Effector CD4-positive, alpha-beta T cell (primary cell): ENCODE data around the gene FIBCD1.

Experiments used
- DNase-seq: peaks from one replicate; pipeline ENCODE4 v3.0.0-alpha.2; 2020

Gene FIBCD1

DNA sequence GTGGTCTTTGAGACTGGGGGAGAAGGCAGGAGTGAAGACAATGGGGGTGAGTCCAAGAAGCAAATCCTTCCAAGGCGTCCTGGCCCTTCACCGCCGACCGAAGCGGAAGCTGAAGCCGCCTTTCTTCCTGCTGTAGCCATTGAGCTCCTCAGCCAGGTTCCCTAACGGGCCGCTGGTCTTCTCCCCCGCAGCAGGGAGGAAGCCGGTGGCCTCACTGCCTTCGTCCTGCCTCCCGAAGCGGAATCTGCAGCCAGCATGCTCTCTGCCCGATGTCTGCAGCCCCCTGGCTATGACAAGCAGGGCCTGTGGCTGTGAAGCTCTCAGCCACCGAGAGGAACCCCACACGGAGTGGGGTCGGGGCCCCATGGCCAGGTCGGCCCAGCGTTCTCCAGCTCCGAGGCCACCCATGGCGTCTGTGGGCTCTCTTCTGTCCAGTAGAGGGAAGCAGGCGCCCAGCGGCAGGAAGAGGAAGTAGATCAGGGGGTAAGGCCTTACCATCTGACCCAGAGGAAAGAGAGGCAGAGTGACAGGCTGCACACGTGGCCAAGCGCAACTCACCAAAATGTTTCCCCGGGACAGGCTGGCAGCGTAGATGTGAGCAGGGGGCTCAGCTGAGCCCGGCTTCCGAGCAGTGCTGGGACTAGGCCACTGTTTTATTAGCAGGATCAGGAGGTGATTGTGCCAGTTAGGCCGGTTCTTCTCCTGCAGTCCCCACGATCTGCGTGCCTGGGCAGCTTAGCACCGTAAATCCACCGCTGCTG is 45.5 kb downstream of the FIBCD1 start:
- no peak for DNase-seq

DNA sequence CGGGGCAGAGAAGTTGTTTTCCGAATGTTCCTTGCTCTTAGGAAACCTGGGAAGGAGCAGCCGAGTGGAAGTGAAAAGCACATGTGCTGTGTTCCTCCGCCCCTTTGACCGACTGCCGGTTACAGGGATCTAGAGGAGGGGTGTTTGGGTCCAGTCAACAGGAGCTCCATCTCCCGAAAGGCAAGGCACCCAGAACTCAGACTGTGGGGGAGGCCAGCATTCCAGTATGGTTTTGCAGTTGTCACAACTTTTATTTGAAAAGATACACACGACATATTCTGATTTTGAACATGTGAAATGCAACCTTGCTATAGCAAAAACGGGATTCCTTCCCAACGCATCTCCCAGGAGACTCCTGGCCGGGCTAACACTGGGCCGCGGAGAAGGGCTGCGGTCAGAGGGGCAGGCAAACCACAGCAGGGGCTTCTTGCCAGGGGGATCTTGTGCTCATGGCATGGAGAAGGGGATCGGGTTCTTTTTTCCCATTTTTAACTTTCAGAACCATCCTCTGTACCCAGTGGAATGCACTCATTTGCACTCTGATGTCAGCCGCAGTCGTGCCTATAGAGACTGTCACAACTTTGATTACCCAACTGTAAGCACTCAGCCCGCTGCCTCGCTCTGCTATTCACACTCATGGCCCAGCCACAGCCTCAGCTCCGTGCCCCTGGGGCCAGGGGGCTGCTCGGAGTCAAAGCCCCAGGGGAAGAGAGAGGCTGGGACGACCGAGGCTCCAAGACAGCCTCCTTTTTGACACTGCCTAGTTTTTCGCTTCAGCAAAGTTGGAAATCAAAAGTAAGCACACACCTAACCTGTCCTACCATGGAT is 46.4 kb downstream of the FIBCD1 start:
- no peak for DNase-seq

DNA sequence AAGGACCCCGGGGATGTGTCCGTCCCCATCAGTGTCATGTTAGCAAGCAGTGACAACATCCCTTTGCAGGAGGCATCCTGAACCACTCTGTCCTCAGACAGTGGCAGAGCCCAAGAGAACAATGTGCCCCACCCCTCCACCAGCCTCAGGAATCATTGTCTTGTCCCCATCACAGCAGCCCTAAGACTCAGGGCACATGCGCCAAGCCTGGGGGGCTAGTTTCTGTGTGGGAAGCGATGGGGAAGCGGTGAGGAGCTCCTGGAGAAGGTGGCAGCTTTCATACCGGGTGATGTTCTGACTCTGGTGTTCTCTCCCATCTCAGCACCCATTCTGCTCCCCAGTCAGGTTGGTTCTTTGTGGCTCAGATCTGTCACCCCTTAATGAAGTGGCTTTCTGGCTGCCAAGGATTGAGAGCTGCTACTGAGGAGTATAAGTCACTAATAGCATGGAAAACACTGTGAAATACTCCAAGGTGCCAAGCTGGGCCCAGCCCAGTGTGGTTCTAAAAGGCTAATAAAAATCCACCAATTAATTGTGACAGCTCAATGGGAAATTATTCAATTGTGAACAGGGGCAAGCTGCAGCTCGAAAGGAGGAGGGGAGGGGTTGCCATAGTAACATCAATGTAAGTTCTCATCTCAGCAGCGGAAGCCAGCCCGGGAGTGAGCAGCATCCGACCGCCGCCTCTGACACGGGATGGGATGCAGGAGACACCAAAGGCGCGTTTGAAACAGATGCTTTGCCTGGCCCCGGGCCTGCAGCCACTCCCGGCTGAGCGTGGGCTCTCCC is 47.2 kb downstream of the FIBCD1 start:
- DNase-seq: no peak

DNA sequence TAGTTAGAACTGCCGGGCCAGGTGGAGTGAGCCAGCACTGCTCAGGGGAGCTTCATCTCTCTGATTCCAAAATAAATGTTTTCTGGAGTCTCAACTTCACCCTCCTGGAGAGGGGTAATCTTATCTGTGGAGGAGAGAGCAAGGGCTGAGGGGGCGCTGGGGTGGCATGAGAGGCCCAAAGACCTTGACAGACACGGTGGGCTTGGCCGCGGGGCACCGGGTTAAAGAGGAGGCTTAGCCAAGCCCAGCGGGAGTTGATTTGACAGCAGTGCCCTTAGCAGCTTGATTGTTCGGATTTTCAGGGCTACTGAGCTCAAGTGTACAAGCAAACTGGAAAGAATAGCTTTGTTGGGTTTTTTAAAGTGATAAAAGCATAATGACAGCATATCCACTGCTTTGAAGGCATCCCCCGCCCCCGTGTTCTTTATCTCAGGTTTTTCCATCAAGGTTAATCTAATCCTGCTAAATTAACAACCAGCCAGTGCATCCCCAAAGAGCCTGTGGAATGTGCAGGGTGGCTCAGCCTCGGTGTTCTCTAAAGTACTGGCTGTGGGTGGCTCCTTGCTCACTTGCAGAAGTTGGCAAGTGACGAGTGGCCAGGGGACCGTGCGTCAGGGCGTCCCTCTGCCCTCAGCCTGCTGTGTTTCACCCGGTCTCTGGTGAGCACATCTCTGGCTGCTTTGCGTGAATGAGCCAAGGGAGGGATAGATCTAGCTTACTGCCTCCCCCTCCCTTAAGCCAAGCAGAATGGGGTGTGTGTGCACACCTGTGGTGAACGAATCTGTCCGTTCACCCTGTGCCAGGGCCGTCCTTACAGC is 48.0 kb downstream of the FIBCD1 start:
- no peak for DNase-seq

DNA sequence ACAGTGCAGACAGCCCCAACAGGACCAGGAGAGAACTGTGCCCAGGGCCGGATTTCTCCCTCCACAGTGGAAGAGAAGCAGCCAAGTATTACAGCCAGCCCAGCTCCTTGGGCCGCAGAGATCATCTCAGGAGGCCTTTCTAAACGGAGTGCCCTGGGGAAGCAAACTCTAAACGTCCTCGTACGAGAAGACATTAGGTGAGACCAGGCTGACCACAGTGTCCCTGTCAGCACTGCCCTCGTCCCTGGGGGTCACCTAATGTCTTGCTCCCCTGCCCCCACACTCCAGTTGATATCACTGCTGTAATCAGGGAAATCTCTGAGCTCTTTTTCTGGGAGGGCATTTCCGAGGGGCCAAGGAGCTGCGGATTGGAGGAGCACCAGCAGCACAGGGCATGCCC is 48.9 kb downstream of the FIBCD1 start:
- DNase-seq: no peak

DNA sequence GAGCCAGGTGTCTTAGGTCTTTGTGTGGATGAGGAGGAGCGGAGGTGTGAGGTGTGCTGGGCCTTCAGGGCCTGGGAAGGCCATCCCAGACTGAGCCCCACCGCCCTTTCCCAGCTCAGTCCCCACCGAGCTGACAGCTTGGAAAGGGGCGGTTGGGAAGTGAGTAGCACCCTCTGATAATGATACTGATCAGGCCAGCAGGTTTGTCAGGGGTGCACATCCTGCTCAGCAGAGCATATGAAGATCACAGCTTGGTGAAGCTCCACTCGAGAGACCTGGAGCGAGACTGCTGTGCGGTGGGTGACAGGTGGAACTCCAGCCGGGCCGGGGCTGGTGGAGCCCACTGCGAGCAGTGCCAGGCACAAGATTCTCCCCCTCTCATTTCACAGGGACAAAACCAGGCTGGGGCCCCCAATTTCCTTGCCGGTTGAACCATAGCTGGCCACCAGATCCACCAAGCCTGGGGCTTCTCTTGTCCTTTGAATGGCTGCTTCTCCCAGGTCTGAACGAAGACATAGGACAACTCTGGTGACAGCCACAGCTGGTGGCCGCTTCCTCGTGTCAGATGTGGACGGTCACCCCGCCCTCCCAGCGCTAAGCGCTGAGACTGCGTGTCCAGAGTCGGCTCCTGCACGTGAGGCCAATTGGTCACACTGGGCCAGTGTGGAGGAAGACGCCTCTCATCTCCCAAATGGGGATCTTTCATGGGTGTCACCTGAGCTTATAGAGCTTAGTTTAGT is 50.7 kb downstream of the FIBCD1 start:
- no peak for DNase-seq

DNA sequence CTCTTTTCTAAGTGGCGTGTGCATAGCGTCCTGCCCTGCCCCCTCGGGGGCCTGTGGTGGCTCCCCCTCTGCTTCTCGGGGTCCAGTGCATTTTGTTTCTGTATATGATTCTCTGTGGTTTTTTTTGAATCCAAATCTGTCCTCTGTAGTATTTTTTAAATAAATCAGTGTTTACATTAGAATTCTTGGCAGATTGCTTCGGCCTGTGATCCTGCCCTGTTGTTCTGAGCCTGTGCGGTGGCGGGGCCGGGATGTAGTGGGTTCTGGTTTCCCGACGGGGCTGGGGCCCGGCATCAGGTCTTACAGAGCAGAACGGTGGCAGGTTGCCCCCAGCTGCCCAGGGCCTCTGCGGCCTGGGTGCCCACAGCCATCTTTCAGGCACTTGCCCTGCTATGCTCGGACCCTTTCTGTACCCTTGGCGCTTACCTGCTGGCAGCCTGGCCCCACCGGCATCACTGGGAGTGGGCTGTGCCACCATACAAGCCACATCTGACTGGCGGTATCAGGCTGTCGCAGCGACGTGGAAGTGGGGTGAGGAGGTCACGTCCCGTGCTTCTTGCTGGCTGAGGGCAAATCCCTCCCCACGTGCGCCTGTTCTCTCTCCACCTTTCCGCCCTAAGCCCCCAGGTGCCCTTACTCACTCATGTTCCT is 51.4 kb downstream of the FIBCD1 start:
- no peak for DNase-seq

DNA sequence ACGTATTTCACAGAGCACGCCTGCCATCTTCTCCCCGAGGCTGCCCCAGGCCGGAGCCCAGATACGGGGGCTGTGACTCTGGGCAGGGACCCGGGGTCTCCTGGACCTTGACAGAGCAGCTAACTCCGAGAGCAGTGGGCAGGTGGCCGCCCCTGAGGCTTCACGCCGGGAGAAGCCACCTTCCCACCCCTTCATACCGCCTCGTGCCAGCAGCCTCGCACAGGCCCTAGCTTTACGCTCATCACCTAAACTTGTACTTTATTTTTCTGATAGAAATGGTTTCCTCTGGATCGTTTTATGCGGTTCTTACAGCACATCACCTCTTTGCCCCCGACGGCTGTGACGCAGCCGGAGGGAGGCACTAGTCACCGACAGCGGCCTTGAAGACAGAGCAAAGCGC is 52.1 kb downstream of the FIBCD1 start:
- no peak for DNase-seq

DNA sequence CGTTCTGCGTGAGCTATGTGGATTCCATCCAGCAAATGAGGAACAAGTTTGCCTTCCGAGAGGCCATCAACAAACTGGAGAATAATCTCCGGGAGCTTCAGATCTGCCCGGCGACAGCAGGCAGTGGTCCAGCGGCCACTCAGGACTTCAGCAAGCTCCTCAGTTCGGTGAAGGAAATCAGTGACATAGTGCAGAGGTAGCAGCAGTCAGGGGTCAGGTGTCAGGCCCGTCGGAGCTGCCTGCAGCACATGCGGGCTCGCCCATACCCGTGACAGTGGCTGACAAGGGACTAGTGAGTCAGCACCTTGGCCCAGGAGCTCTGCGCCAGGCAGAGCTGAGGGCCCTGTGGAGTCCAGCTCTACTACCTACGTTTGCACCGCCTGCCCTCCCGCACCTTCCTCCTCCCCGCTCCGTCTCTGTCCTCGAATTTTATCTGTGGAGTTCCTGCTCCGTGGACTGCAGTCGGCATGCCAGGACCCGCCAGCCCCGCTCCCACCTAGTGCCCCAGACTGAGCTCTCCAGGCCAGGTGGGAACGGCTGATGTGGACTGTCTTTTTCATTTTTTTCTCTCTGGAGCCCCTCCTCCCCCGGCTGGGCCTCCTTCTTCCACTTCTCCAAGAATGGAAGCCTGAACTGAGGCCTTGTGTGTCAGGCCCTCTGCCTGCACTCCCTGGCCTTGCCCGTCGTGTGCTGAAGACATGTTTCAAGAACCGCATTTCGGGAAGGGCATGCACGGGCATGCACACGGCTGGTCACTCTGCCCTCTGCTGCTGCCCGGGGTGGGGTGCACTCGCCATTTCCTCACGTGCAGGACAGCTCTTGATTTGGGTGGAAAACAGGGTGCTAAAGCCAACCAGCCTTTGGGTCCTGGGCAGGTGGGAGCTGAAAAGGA is 53.3 kb downstream of the FIBCD1 start:
- no peak for DNase-seq

DNA sequence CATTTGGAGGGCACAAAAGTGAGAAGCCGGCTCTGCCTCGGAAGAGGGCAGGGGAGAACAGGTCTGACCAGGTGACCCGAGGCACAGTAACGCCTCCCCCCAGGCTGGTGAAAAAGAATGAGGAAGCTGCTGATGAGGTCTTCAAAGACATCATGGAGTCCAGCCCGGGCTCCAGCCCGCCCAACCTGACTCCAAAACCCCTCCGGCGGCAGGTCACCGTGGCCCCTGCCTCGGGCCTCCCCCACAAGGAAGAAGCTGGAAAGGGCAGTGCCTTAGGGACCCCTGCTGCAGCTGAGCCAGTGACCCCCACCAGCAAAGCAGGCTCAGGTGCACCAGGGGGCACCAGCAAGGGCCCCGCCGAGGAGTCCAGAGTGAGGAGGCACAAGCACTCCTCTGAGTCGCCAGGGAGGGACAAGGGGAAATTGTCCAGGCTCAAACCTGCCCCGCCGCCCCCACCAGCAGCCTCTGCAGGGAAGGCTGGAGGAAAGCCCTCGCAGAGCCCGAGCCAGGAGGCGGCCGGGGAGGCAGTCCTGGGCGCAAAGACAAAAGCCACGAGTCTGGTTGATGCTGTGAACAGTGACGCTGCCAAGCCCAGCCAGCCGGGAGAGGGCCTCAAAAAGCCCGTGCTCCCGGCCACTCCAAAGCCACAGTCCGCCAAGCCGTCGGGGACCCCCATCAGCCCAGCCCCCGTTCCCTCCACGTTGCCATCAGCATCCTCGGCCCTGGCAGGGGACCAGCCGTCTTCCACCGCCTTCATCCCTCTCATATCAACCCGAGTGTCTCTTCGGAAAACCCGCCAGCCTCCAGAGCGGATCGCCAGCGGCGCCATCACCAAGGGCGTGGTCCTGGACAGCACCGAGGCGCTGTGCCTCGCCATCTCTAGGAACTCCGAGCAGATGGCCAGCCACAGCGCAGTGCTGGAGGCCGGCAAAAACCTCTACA is 54.2 kb downstream of the FIBCD1 start:
- no peak for DNase-seq

DNA sequence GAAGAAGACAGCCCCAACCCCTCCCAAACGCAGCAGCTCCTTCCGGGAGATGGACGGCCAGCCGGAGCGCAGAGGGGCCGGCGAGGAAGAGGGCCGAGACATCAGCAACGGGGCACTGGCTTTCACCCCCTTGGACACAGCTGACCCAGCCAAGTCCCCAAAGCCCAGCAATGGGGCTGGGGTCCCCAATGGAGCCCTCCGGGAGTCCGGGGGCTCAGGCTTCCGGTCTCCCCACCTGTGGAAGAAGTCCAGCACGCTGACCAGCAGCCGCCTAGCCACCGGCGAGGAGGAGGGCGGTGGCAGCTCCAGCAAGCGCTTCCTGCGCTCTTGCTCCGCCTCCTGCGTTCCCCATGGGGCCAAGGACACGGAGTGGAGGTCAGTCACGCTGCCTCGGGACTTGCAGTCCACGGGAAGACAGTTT is 54.9 kb downstream of the FIBCD1 start:
- no peak for DNase-seq

DNA sequence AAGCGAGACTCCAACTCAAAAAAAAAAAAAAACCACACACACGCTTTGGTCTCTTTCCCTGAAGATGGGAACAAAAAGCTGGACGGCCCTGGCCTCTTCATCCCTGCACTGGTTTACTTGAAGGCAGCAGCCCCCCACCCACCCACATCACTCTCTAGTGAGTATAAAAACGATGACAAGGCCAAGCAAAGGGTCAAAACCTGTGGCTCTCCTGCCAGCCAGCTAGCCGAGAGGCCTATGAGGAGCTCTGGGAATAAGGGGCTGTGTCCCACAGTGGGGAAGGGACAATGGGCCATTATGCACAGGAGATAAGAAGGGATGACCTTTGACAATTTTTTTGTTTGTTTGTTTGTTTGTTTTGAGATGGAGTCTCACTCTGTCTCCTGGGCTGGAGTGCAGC is 55.6 kb downstream of the FIBCD1 start:
- no peak for DNase-seq

DNA sequence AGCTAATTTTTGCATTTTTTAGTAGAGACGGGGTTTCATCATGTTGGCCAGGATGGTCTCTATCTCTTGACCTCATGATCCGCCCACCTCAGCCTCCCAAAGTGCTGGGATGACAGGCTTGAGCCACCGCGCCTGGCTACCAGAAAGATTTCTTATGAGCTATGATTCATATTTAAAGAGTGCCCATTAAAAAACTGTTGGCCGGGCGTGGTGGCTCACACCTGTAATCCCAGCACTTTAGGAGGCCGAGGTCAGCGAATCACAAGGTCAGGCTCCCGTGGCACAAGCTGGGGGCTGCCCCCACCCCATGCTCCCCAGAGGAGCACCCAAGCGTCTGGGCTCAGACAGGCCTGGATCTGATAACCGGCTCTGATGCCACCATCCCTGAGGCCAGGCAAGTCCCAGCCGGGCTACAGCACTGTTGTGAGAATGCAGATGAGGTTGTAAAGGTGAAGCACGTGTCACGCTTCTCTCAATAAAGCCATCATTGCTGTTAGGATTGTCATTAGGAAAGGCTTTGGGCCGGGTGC is 56.3 kb downstream of the FIBCD1 start:
- DNase-seq: no peak

DNA sequence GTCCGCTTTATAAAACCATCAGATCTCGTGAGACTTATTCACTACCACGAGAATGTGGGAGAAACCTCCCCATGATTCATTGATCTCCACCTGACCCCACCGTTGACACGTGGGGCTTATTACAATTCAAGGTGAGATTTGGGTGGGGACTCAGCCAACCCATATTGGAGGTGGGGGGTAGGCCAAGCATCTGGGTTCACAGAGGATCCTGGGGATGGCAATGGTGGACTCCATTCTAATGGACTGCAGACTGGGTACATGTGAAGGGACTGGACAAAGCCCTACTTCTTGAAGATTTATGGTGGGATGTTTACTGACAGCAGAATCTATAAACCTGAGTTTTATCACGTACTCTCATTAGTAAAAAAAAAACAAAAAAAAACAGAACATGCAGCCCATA is 57.5 kb downstream of the FIBCD1 start:
- DNase-seq: no peak

DNA sequence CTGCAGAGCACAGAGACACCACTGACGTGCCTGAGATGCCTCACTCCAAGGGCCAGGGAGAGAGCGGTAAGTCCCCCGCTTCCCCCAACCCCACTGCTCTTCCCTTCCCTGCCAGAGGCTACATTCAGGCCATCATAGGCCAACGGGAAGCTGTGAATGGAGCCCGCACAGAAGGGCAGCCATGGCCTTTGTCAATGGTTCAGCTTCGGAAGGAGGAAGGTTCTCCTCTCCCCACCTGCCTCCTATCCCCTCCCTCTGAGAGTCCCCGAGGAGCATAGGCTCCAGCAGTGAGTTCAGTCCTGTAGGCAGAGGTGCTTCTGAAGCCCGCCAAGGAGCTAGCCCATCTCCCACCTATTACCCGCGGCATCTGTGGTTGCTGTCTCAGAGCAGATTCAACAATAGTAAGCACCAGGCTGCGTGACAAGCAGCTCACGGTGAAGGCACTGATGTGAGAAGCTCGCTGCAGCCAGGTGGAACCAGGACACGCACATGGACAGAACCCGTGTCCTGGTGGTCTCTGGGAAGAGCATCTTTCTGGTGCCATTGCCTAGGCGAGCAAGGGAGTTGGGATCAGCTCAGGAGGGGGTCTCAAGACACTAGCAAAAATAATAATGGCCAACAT is 58.3 kb downstream of the FIBCD1 start:
- DNase-seq: no peak

DNA sequence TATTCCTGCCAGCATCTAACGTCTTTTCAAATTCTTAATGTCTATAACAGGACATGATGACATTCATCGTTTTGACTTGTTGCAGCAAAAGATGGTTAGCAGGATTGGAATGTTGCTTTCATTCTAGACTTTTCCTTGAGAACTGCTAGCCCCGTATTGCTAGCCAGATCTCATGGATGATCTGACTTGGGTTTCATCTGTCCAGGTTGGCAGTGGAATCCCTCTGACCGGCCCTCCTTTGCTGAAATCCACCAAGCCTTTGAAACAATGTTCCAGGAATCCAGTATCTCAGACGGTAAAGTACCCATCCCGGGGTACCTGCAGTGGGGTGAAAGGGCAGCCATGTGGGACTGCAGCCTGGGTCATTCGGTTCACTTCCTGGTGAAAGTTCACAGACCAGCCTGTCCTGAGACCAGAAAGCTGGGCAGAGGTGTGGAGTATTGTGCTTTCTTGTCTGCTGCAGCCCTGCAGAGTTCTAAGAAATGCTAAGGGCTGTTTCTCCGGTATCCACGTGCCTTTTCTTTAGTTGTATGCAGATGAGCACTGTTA is 59.1 kb downstream of the FIBCD1 start:
- DNase-seq: no peak

DNA sequence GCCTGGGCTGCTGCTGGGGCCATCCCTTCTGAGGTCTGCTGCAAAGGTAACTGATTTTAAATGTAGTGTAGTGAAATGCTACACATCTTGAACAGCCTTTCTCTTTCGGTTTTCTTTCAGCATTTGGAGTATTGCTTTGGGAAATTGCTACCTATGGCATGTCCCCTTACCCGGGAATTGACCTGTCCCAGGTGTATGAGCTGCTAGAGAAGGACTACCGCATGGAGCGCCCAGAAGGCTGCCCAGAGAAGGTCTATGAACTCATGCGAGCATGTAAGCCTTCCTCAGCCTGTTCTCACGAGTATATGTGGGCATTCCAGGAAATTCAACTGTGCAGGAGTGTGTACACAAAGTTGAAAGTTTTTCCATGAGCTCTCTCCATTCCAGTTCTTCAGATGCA is 60.8 kb downstream of the FIBCD1 start:
- no peak for DNase-seq

DNA sequence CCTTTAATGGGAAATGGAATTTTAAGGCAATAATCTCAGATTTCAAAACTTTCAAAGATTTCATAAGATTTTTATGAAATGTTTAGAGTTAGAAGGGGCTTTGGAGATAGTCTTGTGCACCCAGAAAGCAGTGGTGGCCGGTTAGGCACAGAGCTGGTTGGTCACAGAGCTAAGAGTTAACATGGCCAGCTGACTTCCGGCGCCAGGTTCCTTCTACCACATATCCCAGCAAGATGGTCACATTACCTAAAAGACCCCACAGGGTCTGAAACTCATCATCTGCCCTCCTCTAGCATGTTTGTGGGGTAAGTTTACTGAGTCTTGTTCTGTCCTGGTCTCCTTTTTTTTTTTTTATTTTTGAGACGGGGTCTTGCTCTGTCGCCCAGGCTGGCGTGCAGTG is 61.7 kb downstream of the FIBCD1 start:
- DNase-seq: no peak
